ENCODE results near the gene ARHGEF7. TPM values are rescaled to one million over a fixed set of nuclear protein-coding genes. Genes with fewer than 3 reads are reported as not detected.

The ARHGEF7 gene
- total RNA-seq, 4 donors from 2014 or later = 69.9 to 163 (median 102) TPM

DNA sequence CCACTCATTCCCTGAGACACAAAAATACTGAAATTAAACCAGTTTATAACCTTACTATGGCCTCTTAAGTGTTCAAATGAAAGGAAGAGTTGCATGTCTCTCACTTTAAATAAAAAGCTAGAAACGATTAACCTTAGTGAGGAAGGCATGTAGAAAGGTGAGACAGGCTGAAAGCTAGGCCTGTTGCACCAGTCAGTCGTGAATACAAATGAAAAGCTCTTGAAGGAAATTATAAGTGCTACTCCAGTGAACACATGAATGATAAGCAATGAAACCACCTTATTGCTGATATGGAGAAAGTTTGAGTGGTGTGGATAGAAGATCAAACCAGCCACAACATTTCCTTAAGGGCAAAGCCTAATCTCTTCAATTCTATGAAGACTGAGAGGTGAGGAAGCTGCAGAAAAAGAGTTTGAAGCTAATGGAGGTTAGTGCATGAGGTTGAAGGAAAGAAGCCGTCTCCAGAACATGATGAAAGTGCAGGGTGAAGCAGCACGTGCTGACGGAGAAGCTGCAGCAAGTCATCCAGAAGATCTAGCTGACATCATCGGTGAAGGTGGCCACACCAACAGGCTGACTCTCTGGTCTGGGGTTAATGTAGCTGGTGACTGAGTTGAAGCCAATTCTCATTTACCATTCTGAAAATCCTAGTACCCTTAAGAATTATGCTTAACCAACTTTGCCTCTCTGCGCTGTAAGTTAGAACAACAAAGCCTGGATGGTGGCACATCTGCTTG lies 110.9 kb downstream of the ARHGEF7 start:
- DNase-seq (ENCODE audit: low spot score) (no peak), ATAC-seq (ENCODE audit: low FRiP score) (no peak)
- TF ChIP-seq, protein P1, sequence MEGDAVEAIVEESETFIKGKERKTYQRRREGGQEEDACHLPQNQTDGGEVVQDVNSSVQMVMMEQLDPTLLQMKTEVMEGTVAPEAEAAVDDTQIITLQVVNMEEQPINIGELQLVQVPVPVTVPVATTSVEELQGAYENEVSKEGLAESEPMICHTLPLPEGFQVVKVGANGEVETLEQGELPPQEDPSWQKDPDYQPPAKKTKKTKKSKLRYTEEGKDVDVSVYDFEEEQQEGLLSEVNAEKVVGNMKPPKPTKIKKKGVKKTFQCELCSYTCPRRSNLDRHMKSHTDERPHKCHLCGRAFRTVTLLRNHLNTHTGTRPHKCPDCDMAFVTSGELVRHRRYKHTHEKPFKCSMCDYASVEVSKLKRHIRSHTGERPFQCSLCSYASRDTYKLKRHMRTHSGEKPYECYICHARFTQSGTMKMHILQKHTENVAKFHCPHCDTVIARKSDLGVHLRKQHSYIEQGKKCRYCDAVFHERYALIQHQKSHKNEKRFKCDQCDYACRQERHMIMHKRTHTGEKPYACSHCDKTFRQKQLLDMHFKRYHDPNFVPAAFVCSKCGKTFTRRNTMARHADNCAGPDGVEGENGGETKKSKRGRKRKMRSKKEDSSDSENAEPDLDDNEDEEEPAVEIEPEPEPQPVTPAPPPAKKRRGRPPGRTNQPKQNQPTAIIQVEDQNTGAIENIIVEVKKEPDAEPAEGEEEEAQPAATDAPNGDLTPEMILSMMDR (IDR thresholded peaks at IDR 0.05) = no peak

DNA sequence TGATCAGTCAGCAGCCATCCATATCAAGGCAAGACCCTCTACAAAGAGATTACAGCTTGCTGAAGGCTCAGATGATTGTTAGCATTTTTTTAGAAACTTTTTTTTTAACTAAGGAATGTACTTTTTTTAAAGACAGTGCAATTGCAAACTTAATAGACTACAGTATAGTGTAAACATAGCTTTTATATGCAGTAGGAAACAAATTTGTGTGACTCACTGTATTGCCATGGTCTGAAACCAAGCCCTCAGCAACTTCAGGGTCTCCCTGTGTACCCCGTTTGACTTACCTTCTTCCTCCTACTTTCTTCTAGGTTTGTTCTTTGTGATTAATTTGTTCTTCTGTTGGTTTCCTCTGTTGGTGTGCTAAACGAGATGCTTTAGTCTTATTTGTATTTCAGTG lies 112.3 kb downstream of the ARHGEF7 start:
- ATAC-seq (ENCODE audit: low FRiP score) = no peak

DNA sequence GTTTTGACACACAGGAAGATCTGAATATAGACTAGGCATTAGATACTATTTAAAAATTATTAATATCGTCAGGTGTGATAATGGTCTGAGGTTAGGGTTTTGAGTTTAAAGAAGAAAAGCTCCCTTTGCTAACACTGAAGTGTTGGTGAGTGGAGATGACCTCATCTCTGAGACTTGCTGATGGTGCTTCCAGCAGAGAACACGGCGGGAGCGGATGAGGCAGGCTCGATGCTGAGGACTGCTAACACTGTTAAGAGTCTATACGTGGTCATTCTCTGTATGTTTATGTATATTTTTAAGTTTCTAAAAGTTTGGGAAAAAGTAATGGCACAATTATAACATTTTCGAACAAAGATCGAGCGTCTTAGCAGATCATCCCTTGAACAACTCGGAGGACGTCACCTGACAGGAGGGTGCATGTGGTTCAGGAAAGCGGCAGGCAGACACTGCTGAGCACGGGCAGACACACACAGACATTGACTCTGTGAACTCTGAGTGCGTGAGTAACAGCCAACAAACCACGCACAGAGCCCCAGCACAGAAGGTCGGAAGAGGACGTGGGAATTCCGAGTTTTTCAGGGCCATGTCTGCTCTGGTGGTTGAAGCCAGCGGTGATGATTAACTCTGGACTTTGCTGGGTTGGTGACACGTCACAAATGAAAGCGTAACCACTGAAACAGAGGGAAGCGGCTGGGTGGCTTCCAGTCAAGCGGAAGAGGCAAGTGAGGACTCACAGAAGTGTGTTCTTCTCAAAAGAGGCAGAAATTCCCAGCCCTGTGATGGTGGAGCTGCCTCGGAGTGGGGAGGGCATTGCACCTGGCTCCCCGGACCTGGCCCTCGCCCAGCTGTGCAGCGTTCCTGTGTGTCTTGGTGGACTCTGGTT lies 113.4 kb downstream of the ARHGEF7 start:
- TF ChIP-seq, protein P1 (IDR thresholded peaks at IDR 0.05) = no peak
- DNase-seq (ENCODE audit: low spot score) (no peak), ATAC-seq (ENCODE audit: low FRiP score) (no peak)

More for the DNA sequence above, 112.3 kb downstream of the ARHGEF7 start:
- TF ChIP-seq, protein P1 (IDR thresholded peaks at IDR 0.05) = no peak
- DNase-seq (ENCODE audit: low spot score) = no peak

DNA sequence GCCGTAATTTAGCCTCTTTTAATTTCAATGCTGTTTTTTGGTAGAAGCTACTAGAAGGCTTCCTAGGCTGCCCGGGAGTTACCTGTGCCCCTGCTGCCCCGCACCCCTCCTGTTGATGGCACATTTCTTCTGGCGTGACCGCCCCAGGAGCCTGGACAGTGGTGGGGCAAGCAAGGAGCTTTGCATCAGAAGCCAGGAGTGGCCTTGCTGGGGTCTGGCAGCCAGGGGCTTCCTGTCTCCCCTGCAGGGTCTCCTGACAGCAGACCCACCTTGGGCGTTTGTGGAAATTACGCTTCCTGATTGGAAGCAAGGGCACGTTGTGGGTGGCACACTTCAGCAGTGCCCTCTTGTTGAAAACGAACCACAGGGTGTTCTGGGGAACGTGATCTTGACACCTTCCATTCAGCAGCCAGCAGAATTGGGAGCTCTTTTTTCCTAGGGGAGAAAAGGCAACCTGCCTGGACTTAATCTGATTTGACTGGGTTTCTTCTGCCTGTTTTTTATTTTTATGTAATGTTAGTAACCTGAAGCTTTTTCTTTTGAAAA lies 115.3 kb downstream of the ARHGEF7 start:
- TF ChIP-seq, protein P1 (IDR thresholded peaks at IDR 0.05) = no peak
- ATAC-seq (ENCODE audit: low FRiP score) = no peak
- no peak for DNase-seq (ENCODE audit: low spot score)

DNA sequence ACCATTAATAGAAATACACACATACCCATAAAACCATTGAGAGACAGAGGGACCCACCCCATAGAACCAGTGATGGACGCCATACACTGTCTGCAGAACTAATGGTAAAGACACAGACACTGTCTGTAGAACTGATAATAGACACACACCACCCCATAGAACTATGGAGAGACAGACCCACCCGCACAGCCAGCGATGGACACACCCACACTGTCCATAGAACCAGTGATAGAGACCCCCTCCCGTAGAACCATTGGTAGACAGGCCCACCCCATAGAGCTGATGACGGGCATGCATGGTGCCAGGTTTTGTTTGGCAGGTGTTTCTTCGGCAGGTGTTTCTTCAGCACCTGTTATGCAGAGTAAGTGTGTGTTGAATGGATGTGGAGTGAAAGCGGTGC lies 117.1 kb downstream of the ARHGEF7 start:
- TF ChIP-seq, protein P1 (IDR thresholded peaks at IDR 0.05) = no peak
- no peak for DNase-seq (ENCODE audit: low spot score)
- ATAC-seq (ENCODE audit: low FRiP score) = no peak

DNA sequence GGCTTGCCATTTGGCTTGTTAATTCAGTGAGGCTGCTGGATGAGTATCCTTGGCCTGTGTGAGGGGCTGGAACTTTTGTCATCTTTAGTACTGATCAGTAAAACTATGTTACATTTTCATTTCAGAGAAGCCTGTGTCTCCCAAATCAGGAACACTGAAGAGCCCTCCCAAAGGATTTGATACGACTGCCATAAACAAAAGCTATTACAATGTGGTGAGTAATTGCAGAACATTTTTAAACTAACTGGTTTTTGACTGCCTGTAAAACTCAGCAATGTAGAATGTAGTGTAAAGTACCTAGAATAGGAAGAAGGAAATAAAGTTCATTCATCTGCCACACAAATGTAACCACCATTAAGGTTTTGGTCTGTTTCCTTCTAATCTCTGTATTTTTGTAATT lies 118.0 kb downstream of the ARHGEF7 start:
- ATAC-seq (ENCODE audit: low FRiP score) = no peak
- TF ChIP-seq, protein P1 (IDR thresholded peaks at IDR 0.05) = no peak
- DNase-seq (ENCODE audit: low spot score) = no peak
